H9 (cell line): ENCODE measurements around the gene FREM2. TPM values are rescaled to one million over a fixed set of nuclear protein-coding genes. Genes with fewer than 3 reads are reported as not detected.

Experiments used
- DNase-seq: peaks from one replicate; pipeline ENCODE4 v3.0.0-alpha.2; 2017
- H2AFZ ChIP-seq: one replicate; pipeline ENCODE4 v1.6.1; 2013; ENCODE audit warnings: mild to moderate bottlenecking, low read length, control low read depth, moderate library complexity
- H2AK5ac ChIP-seq: 2 replicates; pipeline ENCODE4 v1.6.1; 2013; ENCODE audit warnings: low read length, control low read depth, mixed read lengths; ENCODE audit not compliant: insufficient read length
- H2BK120ac ChIP-seq: one replicate; pipeline ENCODE4 v1.6.1; 2013; ENCODE audit warnings: low read depth, mild to moderate bottlenecking, low read length, control low read depth, inconsistent platforms; ENCODE audit not compliant: poor library complexity, severe bottlenecking
- H2BK12ac ChIP-seq: 2 replicates; pipeline ENCODE4 v1.6.1; 2013; ENCODE audit warnings: low read length, control low read depth, mixed read lengths, low read depth; ENCODE audit not compliant: insufficient read length
- H2BK15ac ChIP-seq: 2 replicates; pipeline ENCODE4 v1.6.1; 2013; ENCODE audit warnings: low read depth, low read length, control low read depth
- H2BK20ac ChIP-seq: one replicate; pipeline ENCODE4 v1.6.1; 2013; ENCODE audit warnings: low read depth, mild to moderate bottlenecking, low read length, control low read depth, inconsistent platforms; ENCODE audit not compliant: poor library complexity, severe bottlenecking
- H2BK5ac ChIP-seq: 2 replicates; pipeline ENCODE4 v1.6.1; 2013; ENCODE audit warnings: low read length, control low read depth, mixed read lengths; ENCODE audit not compliant: insufficient read length
- H3K14ac ChIP-seq: 2 replicates; pipeline ENCODE4 v1.6.1; 2013; ENCODE audit warnings: low read length, control low read depth; ENCODE audit not compliant: insufficient read depth
- H3K18ac ChIP-seq: 2 replicates; pipeline ENCODE4 v1.6.1; 2013; ENCODE audit warnings: low read depth, mild to moderate bottlenecking, mixed read lengths, low read length, control low read depth; ENCODE audit not compliant: insufficient read length
- H3K23ac ChIP-seq: 2 replicates; pipeline ENCODE4 v1.6.1; 2013; ENCODE audit warnings: low read length, control low read depth, mixed read lengths, low read depth; ENCODE audit not compliant: insufficient read length
- H3K23me2 ChIP-seq: 2 replicates; pipeline ENCODE4 v1.6.1; 2013; ENCODE audit warnings: low read depth, mild to moderate bottlenecking, mixed read lengths, low read length, control low read depth; ENCODE audit not compliant: insufficient read length, poor library complexity, severe bottlenecking
- H3K27ac ChIP-seq: 2 replicates; pipeline ENCODE4 v1.5.1; 2013; ENCODE audit warnings: low read length, control low read depth, mixed read lengths, low read depth; ENCODE audit not compliant: insufficient read length
- H3K27me3 ChIP-seq: 2 replicates; pipeline ENCODE4 v1.6.1; 2013; ENCODE audit warnings: low read length, control low read depth, inconsistent platforms; ENCODE audit not compliant: insufficient read depth
- H3K4ac ChIP-seq: 2 replicates; pipeline ENCODE4 v1.6.1; 2013; ENCODE audit warnings: low read depth, mild to moderate bottlenecking, control low read depth, inconsistent platforms, low read length, moderate library complexity
- H3K4me1 ChIP-seq: 2 replicates; pipeline ENCODE4 v1.6.1; 2013; ENCODE audit warnings: low read length, control low read depth, inconsistent platforms; ENCODE audit not compliant: insufficient read depth
- H3K4me2 ChIP-seq: 2 replicates; pipeline ENCODE4 v1.6.1; 2013; ENCODE audit warnings: low read length, control low read depth, mixed read lengths; ENCODE audit not compliant: insufficient read length, insufficient read depth
- H3K56ac ChIP-seq: 2 replicates; pipeline ENCODE4 v1.6.1; 2013; ENCODE audit warnings: low read depth, mild to moderate bottlenecking, mixed read lengths, low read length, control low read depth; ENCODE audit not compliant: insufficient read length
- H3K79me1 ChIP-seq: 2 replicates; pipeline ENCODE4 v1.6.1; 2013; ENCODE audit warnings: low read depth, mild to moderate bottlenecking, moderate library complexity, low read length, control low read depth, inconsistent platforms; ENCODE audit not compliant: insufficient read depth, poor library complexity, severe bottlenecking
- H3K79me2 ChIP-seq: 2 replicates; pipeline ENCODE4 v1.6.1; 2013; ENCODE audit warnings: low read length, control low read depth, inconsistent platforms; ENCODE audit not compliant: insufficient read depth
- H3K9ac ChIP-seq: 2 replicates; pipeline ENCODE4 v1.6.1; 2013; ENCODE audit warnings: low read length, control low read depth, mixed read lengths; ENCODE audit not compliant: insufficient read length; ENCODE audit errors: extremely low read depth
- H3K9me3 ChIP-seq: one replicate; pipeline ENCODE4 v1.6.1; 2013; ENCODE audit warnings: low read depth, low read length, inconsistent platforms; ENCODE audit not compliant: control insufficient read depth
- H3T11ph ChIP-seq: one replicate; pipeline ENCODE4 v1.6.1; 2013; ENCODE audit warnings: mild to moderate bottlenecking, low read length, control low read depth, inconsistent platforms
- H4K20me1 ChIP-seq: one replicate; pipeline ENCODE4 v1.6.1; 2013; ENCODE audit not compliant: control insufficient read depth, insufficient read length, insufficient read depth
- H4K5ac ChIP-seq: 2 replicates; pipeline ENCODE4 v1.6.1; 2013; ENCODE audit warnings: low read depth, mild to moderate bottlenecking, mixed read lengths, low read length, control low read depth; ENCODE audit not compliant: insufficient read length
- H4K8ac ChIP-seq: replicated peaks from 2 replicates; pipeline ENCODE4 v1.6.1; 2013; ENCODE audit warnings: low read length, control low read depth, mixed read lengths, low read depth; ENCODE audit not compliant: insufficient read length
- H4K91ac ChIP-seq: 2 replicates; pipeline ENCODE4 v1.6.1; 2013; ENCODE audit warnings: low read depth, mild to moderate bottlenecking, moderate library complexity, mixed read lengths, low read length, control low read depth; ENCODE audit not compliant: insufficient read length
- H3K27ac Mint-ChIP-seq, 3 experiments: 2 replicates in 2 of 3; 3 replicates in 1 of 3; pipeline ENCODE4 v1.8.0; 2020 to 2021; ENCODE audit warnings: mixed read lengths in 3 of 3, mild to moderate bottlenecking in 1 of 3, moderate library complexity in 1 of 3
- H3K27me3 Mint-ChIP-seq: 2 replicates; pipeline ENCODE4 v1.8.0; 2021; ENCODE audit warnings: low read depth, mild to moderate bottlenecking, moderate library complexity, mixed read lengths
- H3K36me3 Mint-ChIP-seq, 3 experiments: 2 replicates in 2 of 3; 3 replicates in 1 of 3; pipeline ENCODE4 v1.8.0; 2020 to 2021; ENCODE audit warnings: low read depth in 3 of 3, mixed read lengths in 3 of 3; ENCODE audit not compliant: insufficient read depth in 1 of 3
- H3K4me1 Mint-ChIP-seq, 2 experiments: 2 replicates each; pipeline ENCODE4 v1.8.0; 2020; ENCODE audit warnings: mixed read lengths in 2 of 2
- H3K4me3 Mint-ChIP-seq, 2 experiments: 2 replicates in 1 of 2; 3 replicates in 1 of 2; pipeline ENCODE4 v1.8.0; 2020 to 2021; ENCODE audit warnings: mild to moderate bottlenecking in 2 of 2, mixed read lengths in 2 of 2, moderate library complexity in 1 of 2
- H3K9me3 Mint-ChIP-seq, 2 experiments: 2 replicates in 1 of 2; 3 replicates in 1 of 2; pipeline ENCODE4 v1.8.0; 2020; ENCODE audit warnings: mild to moderate bottlenecking in 2 of 2, mixed read lengths in 2 of 2, moderate library complexity in 1 of 2
- WGBS: extraction: QIAGEN DNeasy Blood & Tissue Kit; methylation state at CpG from one replicate; pipeline ENCODE4 v1.1.7; 2013; ENCODE audit warnings: missing lambda C conversion rate, low lambda C conversion rate, mixed read lengths; ENCODE audit not compliant: insufficient read length; ENCODE audit errors: extremely low coverage; 5-methylcytosine and 5-hydroxymethylcytosine counted together
- total RNA-seq: library from RNA; stranded (reverse); gene quantifications from 2 replicates; pipeline ENCODE4 v1.2.1, GENCODE V29; 2021
- TF ChIP-seq, protein P1 (sequence below): fragments of 200-600 bp; sonication (generic); conservative IDR thresholded peaks from 3 replicates; pipeline ENCODE4 v1.8.0; 2021; ENCODE audit warnings: antibody characterized with exemption, mild to moderate bottlenecking

Gene FREM2
- total RNA-seq, 1 experiment from 2014 or later: 16.0 TPM

DNA sequence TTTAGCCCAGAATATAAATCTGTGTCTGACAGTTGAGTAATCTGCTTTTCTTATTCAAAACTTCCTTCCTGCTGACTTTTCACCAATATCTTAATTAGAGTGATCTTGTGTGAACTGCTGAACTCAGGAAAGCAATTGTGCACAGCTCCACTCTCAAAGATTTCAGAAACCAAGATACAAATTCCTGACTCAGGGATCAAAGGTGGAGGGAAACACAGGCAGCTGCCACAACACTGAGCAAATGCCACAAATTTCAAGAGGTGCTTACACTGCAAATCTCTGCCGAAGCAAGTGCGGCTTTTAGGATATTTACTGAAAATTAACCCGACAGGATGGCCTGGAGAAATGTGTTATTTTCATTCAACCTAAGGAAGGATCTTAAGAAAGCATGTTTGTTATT lies 192.4 kb downstream of the FREM2 start:
- H3K4me2 ChIP-seq: no peak overlapping the region
- TF ChIP-seq, protein P1, sequence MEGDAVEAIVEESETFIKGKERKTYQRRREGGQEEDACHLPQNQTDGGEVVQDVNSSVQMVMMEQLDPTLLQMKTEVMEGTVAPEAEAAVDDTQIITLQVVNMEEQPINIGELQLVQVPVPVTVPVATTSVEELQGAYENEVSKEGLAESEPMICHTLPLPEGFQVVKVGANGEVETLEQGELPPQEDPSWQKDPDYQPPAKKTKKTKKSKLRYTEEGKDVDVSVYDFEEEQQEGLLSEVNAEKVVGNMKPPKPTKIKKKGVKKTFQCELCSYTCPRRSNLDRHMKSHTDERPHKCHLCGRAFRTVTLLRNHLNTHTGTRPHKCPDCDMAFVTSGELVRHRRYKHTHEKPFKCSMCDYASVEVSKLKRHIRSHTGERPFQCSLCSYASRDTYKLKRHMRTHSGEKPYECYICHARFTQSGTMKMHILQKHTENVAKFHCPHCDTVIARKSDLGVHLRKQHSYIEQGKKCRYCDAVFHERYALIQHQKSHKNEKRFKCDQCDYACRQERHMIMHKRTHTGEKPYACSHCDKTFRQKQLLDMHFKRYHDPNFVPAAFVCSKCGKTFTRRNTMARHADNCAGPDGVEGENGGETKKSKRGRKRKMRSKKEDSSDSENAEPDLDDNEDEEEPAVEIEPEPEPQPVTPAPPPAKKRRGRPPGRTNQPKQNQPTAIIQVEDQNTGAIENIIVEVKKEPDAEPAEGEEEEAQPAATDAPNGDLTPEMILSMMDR: no peak
- no peak overlapping the region for H3K23ac ChIP-seq
- H2BK120ac ChIP-seq: no peak overlapping the region
- Mint-ChIP-seq H3K9me3 (no peaks in the 10 kb centered on the region), H3K4me1 (peaks cover 7 to 8% of the 10 kb centered on the region in 2 experiments), H3K27ac (peak overlapping the region in 2 of 3 experiments; percentile 34 to 52; a peak in 3 of 7 replicates), H3K36me3 (peaks cover 2 to 16% (median 2%) of the 10 kb centered on the region in 3 experiments; a peak in 5 of 7 replicates), H3K4me3 (no peak overlapping the region), H3K27me3 (no peaks in the 10 kb centered on the region)
- H3K9me3 ChIP-seq: no peaks in the 10 kb centered on the region
- H2BK15ac ChIP-seq: no peak overlapping the region
- no peak overlapping the region for H3K18ac ChIP-seq
- H4K20me1 ChIP-seq: no peaks in the 10 kb centered on the region
- no peak overlapping the region for H4K5ac ChIP-seq
- H3T11ph ChIP-seq: no peak overlapping the region
- H2AK5ac ChIP-seq: no peak overlapping the region
- no peak overlapping the region for H2BK5ac ChIP-seq
- H2BK20ac ChIP-seq: no peak overlapping the region
- no peaks in the 10 kb centered on the region for H3K79me1 ChIP-seq
- no peak overlapping the region for H3K56ac ChIP-seq
- H3K4ac ChIP-seq: no peak overlapping the region
- H4K8ac ChIP-seq: no peak overlapping the region
- H3K14ac ChIP-seq: no peak overlapping the region
- H4K91ac ChIP-seq: no peak overlapping the region
- H3K23me2 ChIP-seq: no peaks in the 10 kb centered on the region
- H3K79me2 ChIP-seq: no peaks in the 10 kb centered on the region
- no peaks in the 10 kb centered on the region for H3K27me3 ChIP-seq
- no CpG with 5 or more reads among the region's 3 CpGs for WGBS
- no peak overlapping the region for H2BK12ac ChIP-seq
- DNase-seq: no peak
- no peak overlapping the region for H3K9ac ChIP-seq
- H2AFZ ChIP-seq: no peak overlapping the region
- H3K27ac ChIP-seq: no peak overlapping the region
- no peaks in the 10 kb centered on the region for H3K4me1 ChIP-seq
